CD4-positive, alpha-beta T cell treated with Interleukin-4 for 4 hours (primary cell): ENCODE measurements around the gene AURKAIP1.
A peak's percentile ranks its signal among the peaks of the same experiment; 100 is the strongest.

ENCODE experiments used
- DNase-seq: peaks from one replicate; pipeline ENCODE4 v3.0.0-alpha.2; 2020

The AURKAIP1 gene

DNA sequence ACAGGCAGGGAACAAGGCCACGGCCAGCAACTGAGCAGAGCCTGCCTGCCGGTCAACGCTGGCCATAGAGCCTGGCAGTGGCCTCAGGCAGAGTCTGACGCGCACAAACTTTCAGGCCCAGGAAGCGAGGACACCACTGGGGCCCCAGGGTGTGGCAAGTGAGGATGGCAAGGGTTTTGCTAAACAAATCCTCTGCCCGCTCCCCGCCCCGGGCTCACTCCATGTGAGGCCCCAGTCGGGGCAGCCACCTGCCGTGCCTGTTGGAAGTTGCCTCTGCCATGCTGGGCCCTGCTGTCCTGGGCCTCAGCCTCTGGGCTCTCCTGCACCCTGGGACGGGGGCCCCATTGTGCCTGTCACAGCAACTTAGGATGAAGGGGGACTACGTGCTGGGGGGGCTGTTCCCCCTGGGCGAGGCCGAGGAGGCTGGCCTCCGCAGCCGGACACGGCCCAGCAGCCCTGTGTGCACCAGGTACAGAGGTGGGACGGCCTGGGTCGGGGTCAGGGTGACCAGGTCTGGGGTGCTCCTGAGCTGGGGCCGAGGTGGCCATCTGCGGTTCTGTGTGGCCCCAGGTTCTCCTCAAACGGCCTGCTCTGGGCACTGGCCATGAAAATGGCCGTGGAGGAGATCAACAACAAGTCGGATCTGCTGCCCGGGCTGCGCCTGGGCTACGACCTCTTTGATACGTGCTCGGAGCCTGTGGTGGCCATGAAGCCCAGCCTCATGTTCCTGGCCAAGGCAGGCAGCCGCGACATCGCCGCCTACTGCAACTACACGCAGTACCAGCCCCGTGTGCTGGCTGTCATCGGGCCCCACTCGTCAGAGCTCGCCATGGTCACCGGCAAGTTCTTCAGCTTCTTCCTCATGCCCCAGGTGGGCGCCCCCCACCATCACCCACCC is 43.7 kb downstream of the AURKAIP1 start, which contains the start of gene TAS1R3:
Gene TAS1R3 (plus strand): TSS at position 213 of the 898 bp plus-strand sequence. CDS start 66 bp downstream, at position 279.
- no peak for DNase-seq

DNA sequence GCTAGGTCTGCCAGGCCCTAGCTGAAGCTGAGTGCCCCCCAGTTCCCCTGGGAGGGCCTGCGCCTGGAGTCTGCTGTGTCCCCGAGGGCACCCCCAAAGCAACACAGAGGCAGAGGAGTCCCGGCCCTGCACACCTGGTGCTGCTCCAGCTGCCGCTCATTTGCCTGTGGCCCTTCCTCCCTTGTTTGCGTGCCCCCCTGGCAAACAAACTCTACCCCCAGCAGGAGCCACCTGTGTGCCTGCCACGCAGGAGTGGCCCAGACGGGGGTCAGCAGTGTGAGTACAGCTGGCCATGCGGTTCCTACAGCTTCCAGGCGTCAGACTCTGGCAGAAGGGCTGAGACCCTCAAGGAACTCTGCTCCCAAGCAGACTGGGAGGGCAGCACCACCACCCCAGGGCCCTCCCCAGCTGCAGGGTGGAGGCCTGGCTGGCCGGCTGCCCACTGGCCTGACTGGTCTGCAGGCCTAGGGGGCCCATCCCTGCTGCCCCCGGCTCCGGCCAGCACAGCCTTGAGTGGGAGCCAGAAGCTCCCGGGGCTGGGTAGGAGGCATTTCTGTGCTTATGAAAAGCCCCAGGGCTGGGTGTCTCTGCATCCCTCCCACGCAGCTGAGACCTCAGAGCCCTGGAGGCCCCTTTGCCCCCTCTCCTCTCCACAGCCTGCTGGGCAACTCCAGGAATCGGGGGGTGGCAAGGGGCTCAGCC is 44.5 kb downstream of the AURKAIP1 start:
- no peak for DNase-seq

DNA sequence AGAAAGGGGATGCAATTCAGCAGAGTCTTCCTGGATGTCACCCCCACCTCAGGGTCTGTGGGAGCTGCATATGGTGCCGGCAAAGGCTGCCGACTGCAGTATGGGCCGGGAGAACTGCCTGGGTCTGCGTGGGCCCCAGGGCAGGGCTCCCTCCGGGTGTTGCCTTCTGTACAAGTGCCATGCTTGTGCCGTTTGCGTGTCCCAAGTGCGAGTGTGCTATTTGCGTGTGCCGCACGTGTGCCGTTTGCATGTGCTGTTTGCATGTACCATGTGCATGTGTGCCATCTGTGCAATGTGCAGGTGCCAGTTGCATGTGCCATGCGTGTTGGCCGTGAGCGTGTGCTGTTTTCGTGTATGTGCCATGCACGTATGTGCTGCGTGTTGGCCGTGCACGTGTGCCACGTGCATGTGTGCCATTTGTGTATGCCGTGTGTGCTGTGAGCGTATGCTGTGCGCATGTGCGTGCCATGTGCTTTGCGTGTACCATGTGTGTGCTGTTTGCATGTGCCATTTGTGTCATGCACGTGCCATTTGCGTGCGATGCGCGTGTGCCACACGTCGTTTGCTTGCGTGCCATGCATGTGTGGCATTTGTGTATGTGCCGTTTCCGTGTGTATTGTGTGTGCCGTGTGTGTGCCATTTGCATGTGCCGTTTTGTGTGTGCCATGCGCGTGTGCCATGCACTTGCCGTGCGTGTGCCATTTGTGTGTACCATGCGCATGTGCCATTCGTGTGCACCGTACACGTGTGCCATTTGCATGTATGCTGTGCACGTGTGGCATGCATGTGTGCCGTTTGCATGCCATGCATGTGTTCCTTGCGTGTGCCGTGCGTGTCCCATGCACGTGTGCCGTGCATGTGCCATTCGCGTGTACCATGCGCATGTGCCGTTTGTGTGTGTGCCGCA is 45.5 kb downstream of the AURKAIP1 start:
- DNase-seq = no peak

DNA sequence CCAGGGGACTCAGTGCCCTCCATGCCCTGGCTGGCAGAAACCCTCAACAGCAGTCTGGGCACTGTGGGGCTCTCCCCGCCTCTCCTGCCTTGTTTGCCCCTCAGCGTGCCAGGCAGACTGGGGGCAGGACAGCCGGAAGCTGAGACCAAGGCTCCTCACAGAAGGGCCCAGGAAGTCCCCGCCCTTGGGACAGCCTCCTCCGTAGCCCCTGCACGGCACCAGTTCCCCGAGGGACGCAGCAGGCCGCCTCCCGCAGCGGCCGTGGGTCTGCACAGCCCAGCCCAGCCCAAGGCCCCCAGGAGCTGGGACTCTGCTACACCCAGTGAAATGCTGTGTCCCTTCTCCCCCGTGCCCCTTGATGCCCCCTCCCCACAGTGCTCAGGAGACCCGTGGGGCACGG is 46.8 kb downstream of the AURKAIP1 start:
- DNase-seq = no peak

DNA sequence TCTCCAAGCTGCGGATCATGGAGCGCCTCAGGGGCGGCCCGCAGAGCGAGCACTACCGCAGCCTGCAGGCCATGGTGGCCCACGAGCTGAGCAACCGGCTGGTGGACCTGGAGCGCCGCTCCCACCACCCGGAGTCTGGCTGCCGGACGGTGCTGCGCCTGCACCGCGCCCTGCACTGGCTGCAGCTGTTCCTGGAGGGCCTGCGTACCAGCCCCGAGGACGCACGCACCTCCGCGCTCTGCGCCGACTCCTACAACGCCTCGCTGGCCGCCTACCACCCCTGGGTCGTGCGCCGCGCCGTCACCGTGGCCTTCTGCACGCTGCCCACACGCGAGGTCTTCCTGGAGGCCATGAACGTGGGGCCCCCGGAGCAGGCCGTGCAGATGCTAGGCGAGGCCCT is 47.7 kb downstream of the AURKAIP1 start:
- no peak for DNase-seq

DNA sequence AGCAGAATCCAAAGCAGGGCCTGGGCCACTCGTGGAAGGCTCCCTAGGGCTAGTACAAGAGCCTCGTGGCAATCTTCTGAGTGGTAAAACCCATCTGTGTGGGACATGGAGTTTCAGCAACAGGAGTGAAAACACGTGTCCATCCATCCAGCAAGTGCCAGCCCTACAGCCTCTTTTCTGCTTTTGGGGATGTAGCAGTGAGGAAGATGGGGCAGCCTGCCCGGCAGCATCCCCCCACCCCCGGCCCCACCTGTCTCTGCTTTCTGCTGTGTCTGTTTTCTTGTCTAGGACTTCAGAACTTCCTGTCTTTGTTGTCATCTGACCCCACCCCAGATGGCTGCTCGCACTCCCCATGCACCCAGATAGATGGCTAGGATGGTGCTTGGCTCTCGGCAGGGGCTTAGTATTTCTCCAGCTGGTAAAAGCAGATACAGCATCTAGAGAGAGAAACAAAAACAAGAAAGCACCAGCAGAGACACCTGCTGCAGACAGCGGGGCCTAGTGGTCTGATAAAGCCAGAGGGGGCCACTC is 48.9 kb downstream of the AURKAIP1 start:
- DNase-seq = no peak

DNA sequence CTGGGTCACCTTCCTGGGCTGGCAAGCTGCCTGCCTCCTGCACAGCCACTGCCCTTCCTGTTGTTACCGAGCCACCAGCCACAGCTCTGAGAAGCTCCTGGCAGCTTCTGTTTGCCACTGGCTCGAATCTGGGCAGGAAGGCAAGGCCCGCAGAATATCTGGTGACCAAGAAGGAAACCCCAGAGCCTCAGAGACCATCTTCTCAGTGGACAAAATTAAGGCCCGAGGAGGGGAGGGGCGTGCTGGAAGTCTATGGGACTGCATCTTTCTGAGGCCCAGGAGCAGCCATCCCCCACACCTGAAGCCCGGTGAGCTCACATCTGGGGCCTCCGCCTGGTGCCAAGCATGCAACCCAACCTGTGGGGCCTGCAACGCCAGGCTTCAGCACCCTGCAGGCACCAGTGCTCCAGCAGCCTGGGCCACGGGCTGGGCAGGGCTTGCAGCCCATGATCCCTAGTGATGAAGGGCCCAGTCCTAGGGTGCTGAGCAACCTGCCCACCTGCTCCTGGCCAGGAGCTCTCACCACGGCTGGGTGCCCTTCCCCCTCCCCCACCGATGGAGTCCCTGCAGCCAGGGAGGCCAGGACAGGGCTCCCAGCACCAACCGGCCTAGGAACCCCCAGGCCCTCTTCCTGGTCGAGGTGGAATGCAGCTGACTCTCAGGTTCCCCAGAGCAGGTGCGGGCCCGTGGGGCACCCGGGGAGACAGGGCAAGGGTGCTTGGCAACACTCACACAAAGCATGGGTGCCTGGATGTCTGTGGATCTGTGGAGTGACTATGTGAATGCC is 49.5 kb downstream of the AURKAIP1 start:
- DNase-seq = no peak

DNA sequence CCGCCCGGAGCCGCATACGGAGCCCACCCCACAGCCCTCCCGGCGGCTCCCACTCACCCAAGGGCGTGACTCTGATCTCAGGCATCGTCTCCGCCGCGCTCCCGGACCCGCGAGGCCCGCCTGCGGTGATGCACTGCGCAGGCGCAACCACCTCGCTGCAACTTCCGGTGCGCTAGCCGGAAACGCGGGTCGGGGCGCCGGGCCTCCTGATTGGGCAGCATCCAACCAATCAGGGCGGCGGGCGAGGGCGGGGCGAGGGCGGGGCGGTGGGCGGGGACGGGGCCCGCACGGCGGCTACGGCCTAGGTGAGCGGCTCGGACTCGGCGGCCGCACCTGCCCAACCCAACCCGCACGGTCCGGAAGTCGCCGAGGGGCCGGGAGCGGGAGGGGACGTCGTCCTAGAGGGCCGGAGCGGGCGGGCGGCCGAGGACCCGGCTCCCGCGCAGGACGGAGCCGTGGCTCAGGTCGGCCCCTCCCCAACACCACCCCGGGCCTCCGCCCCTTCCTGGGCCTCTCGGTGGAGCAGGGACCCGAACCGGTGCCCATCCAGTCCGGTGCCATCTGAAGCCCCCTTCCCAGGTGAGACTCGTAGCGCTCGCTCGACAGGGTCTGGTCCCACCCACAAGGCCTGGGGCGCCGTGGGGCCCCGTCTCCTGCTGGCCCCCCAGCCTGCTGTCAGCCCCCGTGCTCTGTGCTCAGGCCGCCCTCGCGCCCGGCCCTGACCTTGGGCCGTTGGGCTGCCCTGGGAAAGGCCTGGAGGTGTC is 50.3 kb downstream of the AURKAIP1 start, which contains the start of the genes CPTP and INTS11:
Gene CPTP (plus strand): TSS at position 279 of the 764 bp plus-strand sequence. CDS start 2,109 bp downstream, outside the sequence.
Gene INTS11 (minus strand): TSS at position 137 of the 764 bp plus-strand sequence. CDS start 52 bp downstream, at position 85.
- DNase-seq = peak; percentile 93

DNA sequence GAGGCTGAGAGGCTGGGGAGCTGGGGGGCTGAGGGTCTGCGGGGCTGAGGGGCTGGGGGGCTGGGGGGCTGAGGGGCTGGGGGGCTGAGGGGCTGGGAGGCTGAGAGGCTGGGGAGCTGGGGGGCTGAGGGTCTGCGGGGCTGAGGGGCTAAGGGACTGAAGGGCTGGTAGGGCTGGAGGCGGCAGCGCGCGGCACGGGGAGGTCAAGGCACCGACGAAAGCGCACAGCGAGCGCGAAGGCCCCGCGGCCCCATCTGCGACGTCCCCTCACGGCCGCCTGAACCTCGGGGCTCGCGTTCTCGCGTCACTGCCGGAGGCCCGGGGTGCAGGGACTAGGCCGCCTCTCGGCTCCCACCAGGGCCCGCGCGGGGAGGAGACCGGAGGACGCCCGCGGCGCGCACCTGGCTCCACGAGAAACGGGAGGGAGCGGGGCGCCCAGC is 50.9 kb downstream of the AURKAIP1 start:
- no peak for DNase-seq
